Esophagus muscularis mucosa (tissue), 4 donors: Measurements from ENCODE around the gene PANX2.

Source experiments
- CTCF ChIP-seq, 3 experiments: fragments of 200-600 bp in 2 of 3; fragments of 450-650 bp in 1 of 3; sonication (generic) in 2 of 3; IDR thresholded peaks; one replicate each; pipeline ENCODE4 v1.5.1; 2017 to 2019; ENCODE audit warnings: antibody characterized with exemption in 3 of 3, mild to moderate bottlenecking in 2 of 3, moderate library complexity in 1 of 3
- EP300 ChIP-seq: sonication (generic); formaldehyde crosslinking; IDR thresholded peaks from one replicate; pipeline ENCODE4 v1.6.1; 2017; ENCODE audit warnings: antibody characterized with exemption
- POLR2A ChIP-seq: fragments of 450-650 bp; IDR thresholded peaks from one replicate; pipeline ENCODE4 v1.6.1; 2017; ENCODE audit warnings: antibody characterized with exemption, moderate library complexity, mild to moderate bottlenecking, low read depth

GRCh38 chr22:50176850-50177536 is 6.5 kb downstream of the PANX2 start:
- TF ChIP-seq CTCF (IDR thresholded peaks at IDR 0.05) (no peak), EP300 (no peak), POLR2A (no peak)
